ENCODE results near the gene SNRPD1.
"Not testable (repeated sequence)": the region's sequence is repeated elsewhere in the genome, so short reads cannot be mapped to it uniquely, and the experiment has no call there.

Gene SNRPD1

GRCh38 chr18:21636769-21637168 lies 24.7 kb downstream of the SNRPD1 start:
- no peak for DNase-seq (ENCODE audit: low spot score)

GRCh38 chr18:21638822-21639221 lies 26.7 kb downstream of the SNRPD1 start:
- no peak for DNase-seq (ENCODE audit: low spot score)

- not testable (repeated sequence) for DNase-seq (ENCODE audit: low spot score)
Observed at GRCh38 chr18:21640375-21640774, 28.3 kb downstream of the SNRPD1 start.

- DNase-seq (ENCODE audit: low spot score) = no peak
Observed at GRCh38 chr18:21650311-21650710, 38.2 kb downstream of the SNRPD1 start.

- no peak for DNase-seq (ENCODE audit: low spot score)
Observed at GRCh38 chr18:21652073-21652472, 40.0 kb downstream of the SNRPD1 start.

GRCh38 chr18:21653361-21653760 lies 41.2 kb downstream of the SNRPD1 start:
- DNase-seq (ENCODE audit: low spot score) = no peak

- no peak for DNase-seq (ENCODE audit: low spot score)
Observed at GRCh38 chr18:21656402-21656801, 44.3 kb downstream of the SNRPD1 start.

- DNase-seq (ENCODE audit: low spot score) = no peak
Observed at GRCh38 chr18:21660078-21660477, 48.0 kb downstream of the SNRPD1 start.

GRCh38 chr18:21662581-21662980 lies 50.5 kb downstream of the SNRPD1 start:
- DNase-seq (ENCODE audit: low spot score) = no peak

- no peak for DNase-seq (ENCODE audit: low spot score)
Observed at GRCh38 chr18:21663578-21663977, 51.5 kb downstream of the SNRPD1 start.

GRCh38 chr18:21664069-21664468 lies 52.0 kb downstream of the SNRPD1 start:
- DNase-seq (ENCODE audit: low spot score) = no peak

- no peak for DNase-seq (ENCODE audit: low spot score)
Observed at GRCh38 chr18:21669736-21670285, 57.7 kb downstream of the SNRPD1 start.

- DNase-seq (ENCODE audit: low spot score) = peak; percentile 95
Observed at GRCh38 chr18:21672521-21673267, 60.6 kb downstream of the SNRPD1 start.

GRCh38 chr18:21675354-21675753 lies 63.2 kb downstream of the SNRPD1 start:
- DNase-seq (ENCODE audit: low spot score) = not testable (repeated sequence)

- DNase-seq (ENCODE audit: low spot score) = no peak
Observed at GRCh38 chr18:21678859-21679258, 66.7 kb downstream of the SNRPD1 start.

GRCh38 chr18:21680161-21680560 lies 68.0 kb downstream of the SNRPD1 start:
- DNase-seq (ENCODE audit: low spot score) = no peak

- no peak for DNase-seq (ENCODE audit: low spot score)
Observed at GRCh38 chr18:21682371-21683051, 70.4 kb downstream of the SNRPD1 start.

Data from cerebellar cortex (tissue), 1 donor.